Adipocyte (in vitro differentiated cells): ENCODE data around the gene NDUFA9.
A peak's percentile ranks its signal among the peaks of the same experiment; 100 is the strongest.

ENCODE experiments used
- DNase-seq: peaks from one replicate; pipeline ENCODE4 v3.0.0-alpha.2; 2015; ENCODE audit warnings: low read depth
- H3K27me3 ChIP-seq: replicated peaks from 2 replicates; pipeline ENCODE4 v1.7.0; 2013; ENCODE audit warnings: mild to moderate bottlenecking, low read length, moderate library complexity; ENCODE audit not compliant: control insufficient read depth, insufficient read depth
- H3K36me3 ChIP-seq: 2 replicates; pipeline ENCODE4 v1.7.0; 2013; ENCODE audit warnings: low read length, mild to moderate bottlenecking, moderate library complexity; ENCODE audit not compliant: control insufficient read depth, insufficient read depth, severe bottlenecking
- H3K4me1 ChIP-seq: 2 replicates; pipeline ENCODE4 v1.7.0; 2013; ENCODE audit warnings: mild to moderate bottlenecking, low read length, moderate library complexity; ENCODE audit not compliant: control insufficient read depth, insufficient read depth
- H3K4me3 ChIP-seq: 2 replicates; pipeline ENCODE4 v1.7.0; 2013; ENCODE audit warnings: mild to moderate bottlenecking, low read length, moderate library complexity
- H3K9ac ChIP-seq: 2 replicates; pipeline ENCODE4 v1.7.0; 2013; ENCODE audit warnings: mild to moderate bottlenecking, low read length, moderate library complexity
- H3K9me3 ChIP-seq: 2 replicates; pipeline ENCODE4 v1.7.0; 2013; ENCODE audit warnings: mild to moderate bottlenecking, low read length, moderate library complexity; ENCODE audit not compliant: control insufficient read depth

NDUFA9 gene

GRCh38 chr12:4648501-4649357, at the start of gene NDUFA9, which contains the start of gene AKAP3:
Gene NDUFA9, plus strand, starts transcription at chr12:4649114. Its CDS starts 13 bp downstream, at chr12:4649127.
Gene AKAP3, minus strand, starts transcription at chr12:4649051. Its CDS starts 10,855 bp downstream, at chr12:4638196.
- Histone ChIP-seq H3K36me3 (no peaks in the 10 kb centered on the region), H3K4me1 (peaks cover 20% of the 10 kb centered on the region), H3K9me3 (no peaks in the 10 kb centered on the region), H3K9ac (peak within 1 kb of the TSS; percentile 95), H3K27me3 (no peaks in the 10 kb centered on the region), H3K4me3 (peak within 1 kb of the TSS; percentile 96)
- DNase-seq: peak; percentile 88

- H3K9ac ChIP-seq: no peak overlapping the region
- no peak overlapping the region for H3K4me3 ChIP-seq
- H3K4me1 ChIP-seq: peaks cover 4% of the 10 kb centered on the region
- H3K27me3 ChIP-seq: peaks cover 15% of the 10 kb centered on the region
- DNase-seq: no peak
- H3K36me3 ChIP-seq: no peaks in the 10 kb centered on the region
- H3K9me3 ChIP-seq: no peaks in the 10 kb centered on the region
Observed at GRCh38 chr12:4603421-4603820, 45.5 kb upstream of the NDUFA9 start.

GRCh38 chr12:4603946-4604345, 45.0 kb upstream of the NDUFA9 start:
- Histone ChIP-seq H3K4me1 (peaks cover 4% of the 10 kb centered on the region), H3K4me3 (no peak overlapping the region), H3K9ac (no peak overlapping the region), H3K9me3 (no peaks in the 10 kb centered on the region), H3K27me3 (peaks cover 15% of the 10 kb centered on the region), H3K36me3 (no peaks in the 10 kb centered on the region)
- no peak for DNase-seq

GRCh38 chr12:4604684-4605193, 44.2 kb upstream of the NDUFA9 start:
- Histone ChIP-seq H3K27me3 (peaks cover 15% of the 10 kb centered on the region), H3K9ac (peak overlapping the region; percentile 90), H3K4me3 (peak overlapping the region; percentile 99), H3K9me3 (no peaks in the 10 kb centered on the region), H3K36me3 (no peaks in the 10 kb centered on the region), H3K4me1 (peaks cover 4% of the 10 kb centered on the region)
- peak; percentile 96 for DNase-seq

DNA sequence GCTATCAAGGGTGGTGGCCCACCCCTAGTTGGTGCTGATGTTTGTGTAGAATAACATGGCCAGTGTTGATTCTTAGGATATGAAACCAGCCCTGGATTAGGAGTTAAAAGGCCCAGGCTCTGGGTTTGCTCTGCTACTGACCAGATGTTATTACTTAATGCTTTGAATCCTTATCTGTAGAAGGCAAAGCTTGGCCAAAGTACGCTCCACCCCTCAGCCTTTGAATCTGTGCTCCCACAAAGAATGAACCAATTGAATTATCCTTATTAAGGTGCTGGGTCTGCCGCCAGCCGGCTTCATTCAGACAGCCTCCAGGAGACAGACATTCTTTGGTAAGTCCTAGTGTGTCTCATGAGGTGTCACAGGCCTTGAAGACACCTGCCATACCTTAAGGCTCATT, 41.9 kb upstream of the NDUFA9 start:
- Histone ChIP-seq H3K4me3 (no peak overlapping the region), H3K9ac (no peak overlapping the region), H3K9me3 (no peaks in the 10 kb centered on the region), H3K36me3 (no peaks in the 10 kb centered on the region), H3K27me3 (peaks cover 11% of the 10 kb centered on the region), H3K4me1 (peaks cover 4% of the 10 kb centered on the region)
- DNase-seq: no peak

DNA sequence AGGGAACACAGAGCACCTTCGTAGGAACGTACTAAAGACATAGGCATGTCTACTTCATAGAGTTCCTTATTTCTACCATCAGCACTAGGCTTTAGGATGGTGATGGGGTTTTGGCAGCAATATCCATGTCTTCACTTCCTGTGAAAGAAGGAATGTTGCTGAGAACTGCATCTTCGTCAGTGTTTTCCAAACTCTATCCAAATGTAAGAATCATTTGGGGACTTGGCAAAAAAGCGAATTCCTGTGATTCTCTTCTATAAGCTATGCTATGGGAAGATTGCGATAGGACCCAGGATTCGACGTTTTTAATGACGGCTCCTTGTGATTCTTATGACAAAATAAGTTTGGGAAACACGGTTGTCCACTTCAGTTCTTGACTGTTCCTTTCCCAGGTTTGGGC, 39.8 kb upstream of the NDUFA9 start:
- Histone ChIP-seq H3K4me3 (no peak overlapping the region), H3K4me1 (peaks cover 4% of the 10 kb centered on the region), H3K9ac (no peak overlapping the region), H3K27me3 (no peaks in the 10 kb centered on the region), H3K36me3 (peaks cover 16% of the 10 kb centered on the region), H3K9me3 (no peaks in the 10 kb centered on the region)
- DNase-seq: no peak

DNA sequence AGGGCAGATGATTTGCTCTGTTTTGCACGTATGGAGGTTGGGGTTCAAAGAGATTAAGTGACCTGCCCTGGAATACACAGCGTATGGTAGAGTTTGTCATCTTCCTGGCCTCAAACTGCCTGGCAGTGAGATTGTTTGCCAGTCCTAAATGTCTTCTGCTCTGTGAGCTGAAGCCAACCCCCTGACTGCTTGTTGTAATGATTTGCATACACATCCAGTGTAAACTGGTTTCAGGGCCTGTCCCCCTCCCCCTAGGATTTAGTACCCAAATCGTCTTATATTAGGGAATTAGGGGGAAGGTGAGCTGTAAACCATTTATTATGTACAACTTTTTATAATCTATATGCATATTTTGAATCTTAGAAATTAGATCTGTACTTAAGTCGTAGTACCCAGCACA, 38.4 kb upstream of the NDUFA9 start:
- no peak for DNase-seq
- Histone ChIP-seq H3K36me3 (peaks cover 17% of the 10 kb centered on the region), H3K4me1 (peaks cover 4% of the 10 kb centered on the region), H3K9me3 (no peaks in the 10 kb centered on the region), H3K4me3 (no peak overlapping the region), H3K9ac (no peak overlapping the region), H3K27me3 (no peaks in the 10 kb centered on the region)

DNA sequence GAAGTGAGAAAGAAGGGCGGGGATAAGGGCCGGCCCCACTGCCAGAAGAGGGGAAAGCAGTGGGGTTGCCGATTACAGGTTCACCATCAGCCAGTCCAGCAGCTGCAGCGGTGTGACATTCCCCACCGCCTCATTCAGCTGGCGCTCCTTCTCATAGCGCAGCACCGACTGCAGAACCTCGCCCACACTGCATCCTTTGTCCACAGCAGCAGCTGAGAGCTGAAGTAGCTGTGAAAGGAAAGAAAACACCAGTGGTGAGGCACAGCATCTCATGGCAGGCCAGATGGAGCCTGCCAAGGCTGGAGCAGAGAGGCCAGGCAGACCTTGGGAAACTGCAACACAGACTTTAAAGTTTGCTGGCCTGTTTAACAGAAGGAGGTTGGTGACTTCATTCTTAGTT, 33.2 kb upstream of the NDUFA9 start:
- H3K4me1 ChIP-seq: no peaks in the 10 kb centered on the region
- no peak overlapping the region for H3K9ac ChIP-seq
- H3K36me3 ChIP-seq: peaks cover 17% of the 10 kb centered on the region
- no peaks in the 10 kb centered on the region for H3K27me3 ChIP-seq
- no peak overlapping the region for H3K4me3 ChIP-seq
- no peak for DNase-seq
- no peaks in the 10 kb centered on the region for H3K9me3 ChIP-seq

- no peaks in the 10 kb centered on the region for H3K4me1 ChIP-seq
- H3K36me3 ChIP-seq: no peaks in the 10 kb centered on the region
- H3K9me3 ChIP-seq: no peaks in the 10 kb centered on the region
- no peak overlapping the region for H3K4me3 ChIP-seq
- no peak for DNase-seq
- no peak overlapping the region for H3K9ac ChIP-seq
- H3K27me3 ChIP-seq: no peaks in the 10 kb centered on the region
Observed at GRCh38 chr12:4621511-4621910, 27.4 kb upstream of the NDUFA9 start.

DNA sequence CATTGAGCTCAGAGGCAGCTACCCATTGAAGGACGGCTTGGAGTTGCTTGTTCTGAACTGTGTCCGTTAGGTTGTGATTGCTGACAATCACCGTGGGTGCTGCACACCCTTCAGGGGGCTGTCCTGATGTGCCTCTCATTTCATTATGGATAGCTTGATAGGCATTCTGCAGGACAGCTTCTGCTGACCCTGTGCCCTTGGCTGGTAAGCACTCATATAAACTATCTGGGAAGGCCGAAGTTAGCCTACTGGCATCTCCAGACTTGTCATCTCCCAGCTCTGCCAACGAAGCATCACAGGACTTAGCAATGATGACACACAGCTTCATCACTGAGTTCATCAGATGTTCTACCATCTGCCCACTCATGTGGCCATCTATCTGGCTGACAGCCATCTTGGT, 22.4 kb upstream of the NDUFA9 start:
- no peaks in the 10 kb centered on the region for H3K36me3 ChIP-seq

GRCh38 chr12:4628406-4628805, 20.5 kb upstream of the NDUFA9 start:
- H3K27me3 ChIP-seq: peaks cover 12% of the 10 kb centered on the region
- H3K4me1 ChIP-seq: no peaks in the 10 kb centered on the region
- peaks cover 3% of the 10 kb centered on the region for H3K9me3 ChIP-seq
- H3K4me3 ChIP-seq: no peak overlapping the region
- H3K36me3 ChIP-seq: no peaks in the 10 kb centered on the region
- H3K9ac ChIP-seq: no peak overlapping the region
- DNase-seq: no peak

More for the DNA sequence above, 22.4 kb upstream of the NDUFA9 start:
- H3K27me3 ChIP-seq: peaks cover 12% of the 10 kb centered on the region
- H3K4me3 ChIP-seq: no peak overlapping the region
- no peak for DNase-seq
- peaks cover 3% of the 10 kb centered on the region for H3K9me3 ChIP-seq
- H3K4me1 ChIP-seq: no peaks in the 10 kb centered on the region
- no peak overlapping the region for H3K9ac ChIP-seq
